ENCODE measurements around the gene TBX21.

DNA sequence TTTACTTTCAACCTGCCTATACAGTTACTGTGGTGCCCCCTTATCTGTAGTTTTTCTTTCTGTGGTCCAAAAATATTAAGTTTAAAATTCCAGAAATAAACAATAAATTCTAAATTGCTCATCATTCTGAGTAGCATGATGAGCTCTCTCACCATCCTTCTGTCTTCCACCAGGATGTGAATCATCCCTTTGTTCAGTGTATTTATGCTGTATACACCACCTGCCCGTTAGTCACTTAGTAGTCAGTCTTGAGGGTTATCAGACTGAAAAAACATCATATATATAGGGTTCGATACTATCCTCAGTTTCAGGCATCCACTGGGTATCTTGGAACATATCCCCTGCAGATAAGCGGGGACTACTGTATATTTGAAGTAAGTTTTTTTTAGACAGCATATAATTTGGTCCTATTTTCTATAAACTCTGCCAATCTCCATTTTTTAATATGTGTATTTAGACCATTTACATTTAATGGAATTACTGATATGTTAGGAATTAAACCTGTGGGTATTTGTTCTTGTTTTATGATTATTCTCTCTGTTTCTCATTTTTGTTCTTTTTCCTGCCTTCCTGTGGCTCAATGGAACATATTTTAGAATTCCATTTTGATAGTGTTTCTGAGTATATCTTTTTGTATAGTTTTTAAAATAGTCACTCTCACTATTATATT is 31.0 kb downstream of the TBX21 start:
- TF ChIP-seq, protein P1, sequence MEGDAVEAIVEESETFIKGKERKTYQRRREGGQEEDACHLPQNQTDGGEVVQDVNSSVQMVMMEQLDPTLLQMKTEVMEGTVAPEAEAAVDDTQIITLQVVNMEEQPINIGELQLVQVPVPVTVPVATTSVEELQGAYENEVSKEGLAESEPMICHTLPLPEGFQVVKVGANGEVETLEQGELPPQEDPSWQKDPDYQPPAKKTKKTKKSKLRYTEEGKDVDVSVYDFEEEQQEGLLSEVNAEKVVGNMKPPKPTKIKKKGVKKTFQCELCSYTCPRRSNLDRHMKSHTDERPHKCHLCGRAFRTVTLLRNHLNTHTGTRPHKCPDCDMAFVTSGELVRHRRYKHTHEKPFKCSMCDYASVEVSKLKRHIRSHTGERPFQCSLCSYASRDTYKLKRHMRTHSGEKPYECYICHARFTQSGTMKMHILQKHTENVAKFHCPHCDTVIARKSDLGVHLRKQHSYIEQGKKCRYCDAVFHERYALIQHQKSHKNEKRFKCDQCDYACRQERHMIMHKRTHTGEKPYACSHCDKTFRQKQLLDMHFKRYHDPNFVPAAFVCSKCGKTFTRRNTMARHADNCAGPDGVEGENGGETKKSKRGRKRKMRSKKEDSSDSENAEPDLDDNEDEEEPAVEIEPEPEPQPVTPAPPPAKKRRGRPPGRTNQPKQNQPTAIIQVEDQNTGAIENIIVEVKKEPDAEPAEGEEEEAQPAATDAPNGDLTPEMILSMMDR (IDR thresholded peaks at IDR 0.05) = no peak
- no peak for TF ChIP-seq POLR2A (IDR thresholded peaks at IDR 0.05)

Data from heart left ventricle (tissue), 13 donors.